Lower leg skin (tissue), 4 donors: ENCODE data around the gene ATF7. TPM values are rescaled to one million over a fixed set of nuclear protein-coding genes. Genes with fewer than 3 reads are reported as not detected.

ENCODE experiments used
- DNase-seq, 2 donors: peaks; one replicate each; pipeline ENCODE4 v3.0.0-alpha.2; 2019; ENCODE audit warnings: low spot score in 2 of 2
- H3K4me3 ChIP-seq: fragments of 200-600 bp; sonication (generic); 2 replicates; pipeline ENCODE4 v1.5.1; 2017; ENCODE audit warnings: mild to moderate bottlenecking, low read depth; ENCODE audit not compliant: poor library complexity, severe bottlenecking
- CTCF ChIP-seq, 3 donors: fragments of 450-650 bp; IDR thresholded peaks; one replicate each; pipeline ENCODE4 v1.5.1; 2016; ENCODE audit warnings: antibody characterized with exemption in 3 of 3, mild to moderate bottlenecking in 3 of 3, moderate library complexity in 2 of 3
- POLR2A ChIP-seq, 2 donors: fragments of 450-650 bp; IDR thresholded peaks; one replicate each; pipeline ENCODE4 v1.6.1; 2016 to 2017; ENCODE audit warnings: antibody characterized with exemption in 2 of 2, mild to moderate bottlenecking in 1 of 2, moderate library complexity in 1 of 2
- WGBS, 2 donors: methylation state at CpG; one replicate each; pipeline ENCODE4 v1.1.5; 2018; 5-methylcytosine and 5-hydroxymethylcytosine counted together
- intact Hi-C: fragments of 100-400 bp; cut with DNase I; formaldehyde crosslinking; loops from one replicate; pipeline ENCODE4 v1.15.0; 2023; ENCODE audit warnings: low total_unique reads
- total RNA-seq, 4 donors: library from RNA; depleted of rRNA; stranded (reverse); fragments of >200 nt; gene quantifications; one replicate each; pipeline ENCODE4 v1.1.0, GENCODE V29; 2016

ATF7 gene
- total RNA-seq, 4 donors from 2014 or later: 25.1 to 34.4 (median 29.0) TPM

DNA sequence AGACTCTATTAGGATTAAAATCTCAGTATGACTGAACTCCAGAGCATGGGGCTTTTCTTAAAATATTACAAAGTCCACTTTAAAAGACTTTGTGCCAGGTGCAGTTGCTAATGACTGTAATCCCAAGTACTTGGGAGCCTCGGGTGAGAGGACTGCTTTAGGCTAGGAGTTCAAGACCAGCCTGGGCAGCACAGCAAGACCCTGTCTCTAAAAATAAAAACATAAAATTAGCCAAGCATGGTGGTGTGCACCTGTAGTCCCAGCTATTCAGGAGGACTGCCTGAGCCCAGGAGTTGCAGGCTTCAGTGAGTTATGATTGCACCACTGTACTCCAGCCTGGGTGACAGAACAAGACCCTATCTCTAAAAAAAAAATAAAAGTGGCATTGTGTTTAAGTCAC lies 33.2 kb downstream of the ATF7 start:
- TF ChIP-seq CTCF (IDR thresholded peaks at IDR 0.05) (no peak), POLR2A (IDR thresholded peaks at IDR 0.05) (no peak)
- no peak for DNase-seq
- intact Hi-C loops: no loop called here
- 56 to 82% methylated on average over 1 of the region's 1 CpG for WGBS, 2 donors
- H3K4me3 ChIP-seq: no peak overlapping the region

DNA sequence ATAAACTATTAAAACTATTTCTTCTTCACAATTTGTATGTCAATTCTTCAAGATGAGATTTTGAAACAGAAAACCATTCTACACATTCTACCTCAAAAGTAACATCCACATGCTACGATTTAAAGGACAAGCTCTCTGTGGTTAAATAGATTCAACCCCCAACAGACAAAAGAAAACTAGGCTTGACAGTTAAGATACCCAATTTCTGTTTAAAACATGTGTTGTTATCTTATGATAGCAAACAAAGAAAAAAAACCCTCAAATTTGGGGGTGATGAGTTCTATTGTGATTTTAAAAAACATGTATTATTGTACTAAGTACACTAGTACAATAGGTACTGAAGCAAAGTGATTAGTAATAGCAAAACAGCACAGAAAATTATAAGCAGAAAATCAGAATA lies 33.8 kb downstream of the ATF7 start:
- no peak overlapping the region for H3K4me3 ChIP-seq
- WGBS, 2 donors: 84 to 87% methylated on average over 1 of the region's 1 CpG
- DNase-seq: no peak
- TF ChIP-seq CTCF (IDR thresholded peaks at IDR 0.05) (no peak), POLR2A (IDR thresholded peaks at IDR 0.05) (no peak)
- intact Hi-C loops: no loop called here

- WGBS, 2 donors: 40 to 45% methylated on average over 6 of the region's 6 CpGs
- no peak for TF ChIP-seq POLR2A (IDR thresholded peaks at IDR 0.05)
- no peak for TF ChIP-seq CTCF (IDR thresholded peaks at IDR 0.05)
- intact Hi-C loops: no loop called here
- no peak overlapping the region for H3K4me3 ChIP-seq
- DNase-seq: no peak
These were observed 34.6 kb downstream of the ATF7 start for GRCh38 chr12:53591301-53592206.

DNA sequence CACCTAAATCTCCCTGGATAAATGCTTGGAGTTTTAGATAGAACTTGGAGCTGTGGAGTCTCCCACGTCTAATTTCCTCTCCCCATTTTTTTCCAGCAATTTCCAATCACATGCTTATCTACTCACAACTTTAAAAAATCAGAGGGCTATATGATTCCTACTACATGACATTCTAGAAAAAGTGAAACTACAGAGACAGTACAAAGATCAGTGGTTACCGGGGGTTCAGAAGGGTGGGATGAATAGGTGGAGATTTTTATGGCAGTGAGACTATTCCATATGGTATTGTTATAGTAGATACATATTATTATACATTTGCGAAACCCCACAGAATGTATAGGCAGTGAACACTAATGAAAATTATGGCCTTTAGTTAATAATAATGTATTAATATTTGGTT lies 35.5 kb downstream of the ATF7 start:
- TF ChIP-seq CTCF (IDR thresholded peaks at IDR 0.05): no peak
- TF ChIP-seq POLR2A (IDR thresholded peaks at IDR 0.05): no peak

GRCh38 chr12:53589915-53590314 lies 36.3 kb downstream of the ATF7 start:
- 89 to 95% methylated on average over 4 of the region's 4 CpGs for WGBS, 2 donors
- DNase-seq: no peak
- TF ChIP-seq CTCF (IDR thresholded peaks at IDR 0.05): no peak
- TF ChIP-seq POLR2A (IDR thresholded peaks at IDR 0.05): no peak
- intact Hi-C loops: no loop called here
- H3K4me3 ChIP-seq: no peak overlapping the region

More for the DNA sequence above, 35.5 kb downstream of the ATF7 start:
- DNase-seq: no peak
- no peak overlapping the region for H3K4me3 ChIP-seq
- intact Hi-C loops: no loop called here
- WGBS, 2 donors: 84 to 86% methylated on average over 3 of the region's 3 CpGs
